HG03095 (cell line): Measurements from ENCODE around the gene NBAS.
"Not testable (repeated sequence)": the region's sequence is repeated elsewhere in the genome, so short reads cannot be mapped to it uniquely, and the experiment has no call there.

ENCODE experiments used
- ATAC-seq: cut with Tn5 transposase; IDR thresholded peaks from one replicate; pipeline ENCODE4 v1.9.1; 2021; ENCODE audit warnings: moderate library complexity; ENCODE audit not compliant: unreplicated experiment

The NBAS gene

GRCh38 chr2:15561574-15562344 is 625 bp upstream of the NBAS start:
- peak; percentile 6 for ATAC-seq

GRCh38 chr2:15560140-15560987 is 770 bp downstream of the NBAS start:
- peak; percentile 33 for ATAC-seq

DNA sequence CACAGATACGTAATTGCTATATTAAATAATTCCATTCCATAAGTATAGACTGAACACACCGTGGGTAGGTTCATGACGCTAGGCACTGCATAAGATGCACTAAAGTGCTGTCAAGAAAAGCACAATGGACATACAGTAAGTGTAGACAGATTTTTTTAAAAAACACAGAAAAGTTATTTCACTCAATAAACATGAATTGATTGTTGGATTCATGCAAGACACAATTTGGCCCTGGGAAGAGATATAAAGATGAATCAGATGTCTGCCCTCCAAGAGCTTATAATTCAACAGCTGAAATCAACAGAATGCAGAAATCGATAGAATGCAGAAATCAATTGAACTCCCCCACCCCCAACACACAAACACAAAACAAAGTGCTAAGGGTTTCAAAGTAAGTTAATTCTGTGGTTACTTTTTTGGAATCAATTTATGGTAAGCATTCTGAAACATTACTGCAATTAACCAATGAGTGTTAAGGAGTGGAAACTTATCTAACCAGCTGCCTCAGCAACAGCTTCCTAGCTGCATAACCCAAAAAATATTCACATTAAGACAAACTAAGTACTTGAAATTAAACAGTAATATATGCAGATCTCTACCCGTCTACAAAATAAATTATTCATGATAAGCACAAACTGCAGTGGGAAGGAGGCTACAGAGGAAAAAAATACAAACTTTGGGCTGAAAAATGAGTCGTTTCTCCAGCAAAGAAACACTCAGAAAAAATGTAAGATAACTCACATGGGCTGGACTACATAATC is 1.6 kb downstream of the NBAS start:
- no peak for ATAC-seq

DNA sequence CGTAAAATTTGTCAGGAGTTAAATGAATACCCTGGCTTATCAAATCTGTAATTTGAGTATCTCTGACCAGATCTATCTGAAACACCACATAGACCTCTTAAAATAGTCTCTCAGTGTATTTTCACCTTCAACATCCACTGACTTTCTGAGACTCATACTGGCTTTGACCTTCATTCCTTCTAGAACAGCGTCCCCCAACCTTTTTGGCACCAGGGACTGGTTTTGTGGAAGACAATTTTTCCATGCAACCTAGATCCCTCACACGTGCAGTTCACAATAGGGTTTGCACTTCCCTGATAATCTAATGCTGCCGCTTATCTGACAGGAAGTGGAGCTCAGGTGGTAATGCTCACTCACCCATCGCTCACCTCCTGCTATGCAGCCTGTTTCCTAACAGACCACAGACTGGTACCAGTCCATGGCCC is 3.2 kb downstream of the NBAS start:
- ATAC-seq, result no peak

GRCh38 chr2:15556311-15556930 is 4.7 kb downstream of the NBAS start:
- ATAC-seq, result no peak

DNA sequence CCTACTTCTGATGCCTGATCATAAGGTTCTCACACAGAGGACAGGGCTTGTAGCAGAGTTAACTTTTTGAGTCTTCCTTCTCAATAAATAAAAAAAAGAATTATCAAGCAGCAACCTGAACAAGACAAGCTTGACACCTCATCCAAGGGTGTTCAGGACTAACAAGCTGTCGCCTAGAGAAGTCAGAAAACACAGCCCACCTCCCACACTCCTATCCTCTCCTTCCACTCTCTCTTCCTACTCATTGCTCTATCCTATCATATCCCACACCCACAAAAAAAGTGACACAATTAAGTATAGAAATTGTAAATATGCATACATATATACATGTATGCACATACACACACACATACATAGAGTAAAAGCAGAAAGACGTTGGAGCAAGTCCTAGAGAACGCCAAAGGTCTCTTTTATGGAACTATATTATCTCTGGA is 5.4 kb downstream of the NBAS start:
- no peak for ATAC-seq

- ATAC-seq, result no peak
These were observed 6.5 kb downstream of the NBAS start for GRCh38 chr2:15554525-15555218.

GRCh38 chr2:15553951-15554350 is 7.2 kb downstream of the NBAS start:
- ATAC-seq, result no peak

GRCh38 chr2:15553519-15553918 is 7.6 kb downstream of the NBAS start:
- no peak for ATAC-seq

- no peak for ATAC-seq
These were observed 12.2 kb downstream of the NBAS start for GRCh38 chr2:15548974-15549373.

DNA sequence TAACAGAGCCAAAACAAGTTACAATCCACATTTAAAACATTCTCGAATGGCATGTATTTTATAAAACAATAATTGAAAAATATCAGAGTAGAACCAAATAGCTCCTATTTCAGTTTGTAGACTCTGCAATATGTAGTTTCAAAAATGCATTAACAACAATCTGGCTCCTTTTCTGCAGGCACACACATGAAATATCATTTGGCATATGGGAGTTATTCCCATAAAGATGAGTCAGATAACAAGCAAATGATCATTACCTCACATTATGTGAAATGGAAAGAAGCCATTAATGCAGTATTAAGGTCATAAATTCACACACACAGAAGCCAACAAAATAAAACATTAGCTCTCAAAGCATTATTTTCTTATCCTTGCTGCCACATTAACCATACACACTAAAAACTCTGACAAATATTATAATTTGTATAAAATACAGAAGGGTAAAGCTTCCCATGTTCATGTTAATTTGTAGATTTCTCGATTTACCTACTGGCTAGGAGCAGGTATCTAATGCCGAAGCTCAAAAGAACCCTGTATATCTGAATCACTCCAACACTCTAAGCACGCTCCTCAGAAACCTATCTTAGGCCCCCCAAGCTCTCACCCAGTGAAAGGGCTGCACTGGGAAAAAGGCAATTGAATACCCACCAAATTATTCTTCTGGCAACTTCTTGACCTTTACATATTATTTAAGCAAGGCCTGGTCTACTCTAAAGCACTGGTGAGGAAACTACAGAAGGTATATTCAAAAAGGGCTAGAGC is 13.8 kb downstream of the NBAS start:
- ATAC-seq, result no peak

DNA sequence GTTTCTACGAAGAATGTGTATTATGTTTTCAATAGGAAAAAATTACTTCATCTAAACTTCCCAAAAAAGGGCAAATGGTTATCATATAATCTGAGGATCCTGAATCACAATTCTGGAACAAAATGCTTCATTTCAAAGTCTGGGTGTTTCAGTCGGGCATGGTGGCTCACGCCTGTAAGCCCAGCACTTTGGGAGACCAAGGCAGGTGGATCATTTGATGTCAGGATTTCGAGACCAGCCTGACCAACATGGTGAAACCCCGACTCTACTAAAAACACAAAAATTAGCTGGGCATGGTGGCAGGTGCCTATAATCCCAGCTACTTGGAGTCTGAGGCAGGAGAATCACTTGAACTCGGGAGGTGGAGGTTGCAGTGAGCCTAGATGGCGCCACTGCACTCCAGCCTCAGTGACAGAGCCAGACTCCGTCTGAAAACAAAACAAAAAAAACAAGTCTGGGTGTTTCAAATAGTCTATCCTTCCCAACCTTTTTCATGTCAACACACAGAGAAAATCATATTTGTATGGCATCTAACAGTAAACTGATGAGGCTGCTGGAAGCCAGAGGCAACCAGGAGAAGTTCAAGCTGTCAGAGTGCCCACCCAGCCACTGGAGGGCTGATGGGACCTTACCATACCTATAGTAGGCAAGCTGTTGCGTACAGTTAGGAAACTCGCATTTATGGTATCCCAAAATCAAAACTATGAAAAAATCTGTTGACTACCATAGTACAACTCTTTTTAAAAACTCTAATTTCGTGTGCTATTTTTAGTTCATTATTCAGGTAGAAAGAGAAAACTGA is 14.6 kb downstream of the NBAS start:
- no peak for ATAC-seq

DNA sequence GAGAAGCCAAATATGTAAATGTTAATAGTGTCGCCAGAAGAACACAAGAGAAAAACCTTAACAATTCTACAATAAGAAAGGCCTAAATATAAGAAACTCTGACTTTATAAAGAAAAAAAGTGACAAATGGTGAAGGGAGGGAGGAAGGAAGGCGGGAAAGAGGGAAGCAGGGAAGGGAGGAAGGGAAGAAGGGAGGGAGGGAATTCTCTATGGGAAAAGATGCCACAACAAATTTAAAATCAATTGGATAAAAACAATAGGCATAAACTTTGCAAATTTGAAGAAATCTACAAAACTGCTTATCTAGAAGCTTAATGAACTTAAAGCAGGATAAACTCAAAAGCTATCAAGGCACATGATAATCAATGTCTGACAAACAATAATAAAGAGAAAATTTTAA is 16.9 kb downstream of the NBAS start:
- ATAC-seq, result no peak

GRCh38 chr2:15543541-15543940 is 17.6 kb downstream of the NBAS start:
- ATAC-seq, result no peak

DNA sequence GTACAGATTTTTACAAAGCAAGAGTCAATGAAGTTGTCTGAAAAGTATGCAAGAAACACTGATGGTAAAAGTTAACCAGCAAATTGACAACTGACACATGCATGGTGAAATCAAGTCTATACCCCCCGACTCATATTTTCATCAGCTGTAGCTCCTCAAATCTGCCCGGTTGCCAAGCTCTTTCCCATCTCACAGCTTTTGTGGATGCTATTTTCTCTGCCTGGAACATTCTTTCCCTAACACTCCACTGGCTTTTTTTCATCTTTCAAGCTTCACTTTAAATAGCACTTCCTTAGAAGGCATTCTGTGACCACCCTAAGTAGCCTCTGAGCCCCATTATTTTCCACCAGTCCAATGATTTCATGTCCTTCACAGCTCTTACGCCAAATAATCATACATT is 18.1 kb downstream of the NBAS start:
- ATAC-seq, result no peak

GRCh38 chr2:15542269-15542668 is 18.9 kb downstream of the NBAS start:
- ATAC-seq, result not testable (repeated sequence)

DNA sequence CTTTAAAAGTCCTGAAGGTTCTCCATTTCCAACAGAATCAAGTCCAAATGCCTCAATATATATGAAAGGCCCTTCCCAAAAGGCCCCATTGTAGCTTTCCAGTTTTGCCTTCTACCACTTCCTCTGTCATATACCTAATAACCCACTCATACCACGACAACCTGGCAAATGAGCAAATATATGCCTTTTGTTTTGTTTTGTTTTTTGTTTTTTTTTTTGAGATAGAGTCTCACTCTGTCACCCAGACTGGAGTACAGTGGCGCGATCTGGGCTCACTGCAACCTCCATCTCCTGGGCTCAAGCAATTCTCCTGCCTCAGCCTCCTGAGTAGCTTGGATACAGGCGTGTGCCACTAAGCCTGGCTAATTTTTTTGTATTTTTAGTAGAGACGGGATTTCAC is 20.6 kb downstream of the NBAS start:
- ATAC-seq, result peak; percentile 9

GRCh38 chr2:15539999-15540398 is 21.1 kb downstream of the NBAS start:
- peak; percentile 74 for ATAC-seq

GRCh38 chr2:15538792-15539191 is 22.3 kb downstream of the NBAS start:
- no peak for ATAC-seq
